ENCODE data around the gene MRAP.

The MRAP gene

DNA sequence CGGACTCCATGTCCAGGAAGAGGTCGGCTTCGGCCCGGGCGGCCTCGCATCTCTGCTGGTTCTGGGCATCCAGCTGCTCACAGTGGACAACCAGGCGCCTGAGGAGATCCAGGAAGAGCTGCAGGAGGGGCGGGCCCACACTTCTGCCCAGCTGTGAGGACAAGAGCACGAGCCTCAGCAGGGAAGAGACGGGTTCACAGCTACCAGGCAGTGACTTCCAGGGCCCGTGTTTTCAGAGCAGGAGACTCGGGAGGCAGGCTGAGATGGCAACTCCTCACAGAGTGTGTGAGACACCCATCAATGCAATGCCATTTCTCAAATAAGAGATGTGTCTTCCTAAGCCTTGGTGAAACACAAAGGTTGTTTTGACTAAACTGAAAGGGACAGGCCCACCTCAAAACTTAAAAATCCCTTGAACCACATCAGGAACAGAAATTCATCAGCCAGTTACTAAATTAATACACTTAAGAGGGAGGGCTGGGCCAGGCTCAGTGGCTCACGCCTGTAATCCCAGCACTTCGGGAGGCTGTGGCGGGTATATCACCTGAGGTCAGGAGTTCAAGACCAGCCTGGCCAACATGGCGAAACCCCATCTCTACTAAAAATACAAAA is 50.8 kb downstream of the MRAP start:
- DNase-seq (ENCODE audit: low read depth in 3 of 3) = no peak

DNA sequence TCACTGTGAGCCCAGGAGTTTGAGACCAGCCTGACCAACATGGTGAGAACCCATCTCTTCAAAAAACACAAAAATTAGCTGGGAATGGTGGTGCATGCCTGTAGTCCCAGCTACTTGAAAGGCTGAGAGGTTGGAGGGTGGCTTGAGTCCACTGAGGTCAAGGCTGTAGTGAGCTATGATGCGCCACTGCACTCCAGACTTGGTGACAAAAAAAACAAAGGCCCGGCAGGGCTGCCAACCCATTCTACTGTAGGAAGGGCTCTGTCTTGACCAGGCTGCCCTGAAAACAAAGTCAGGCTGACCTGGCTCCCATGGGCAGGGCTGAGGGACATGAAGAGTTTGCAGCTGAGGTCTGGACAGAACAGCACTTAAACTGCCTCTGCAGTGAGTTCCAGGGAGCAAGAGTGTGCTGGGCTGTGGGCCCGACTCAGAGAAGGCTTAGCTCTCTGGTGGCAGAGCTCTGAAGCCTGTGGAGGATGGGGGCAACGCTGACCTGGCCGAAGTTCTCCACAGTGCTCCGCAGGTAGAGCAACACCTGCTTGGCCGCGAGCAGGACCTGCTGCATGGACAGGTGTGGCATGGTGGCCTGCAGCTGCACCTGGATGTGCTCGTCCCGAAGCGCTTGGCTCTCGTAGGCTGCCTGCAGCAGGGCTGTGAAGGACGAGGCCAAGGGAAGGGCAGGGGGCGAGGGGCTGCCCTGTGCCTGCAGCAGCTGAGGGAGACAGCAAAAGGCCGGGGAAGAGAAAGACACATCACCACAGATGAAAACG is 51.7 kb downstream of the MRAP start:
- no peak for DNase-seq (ENCODE audit: low read depth in 3 of 3)

DNA sequence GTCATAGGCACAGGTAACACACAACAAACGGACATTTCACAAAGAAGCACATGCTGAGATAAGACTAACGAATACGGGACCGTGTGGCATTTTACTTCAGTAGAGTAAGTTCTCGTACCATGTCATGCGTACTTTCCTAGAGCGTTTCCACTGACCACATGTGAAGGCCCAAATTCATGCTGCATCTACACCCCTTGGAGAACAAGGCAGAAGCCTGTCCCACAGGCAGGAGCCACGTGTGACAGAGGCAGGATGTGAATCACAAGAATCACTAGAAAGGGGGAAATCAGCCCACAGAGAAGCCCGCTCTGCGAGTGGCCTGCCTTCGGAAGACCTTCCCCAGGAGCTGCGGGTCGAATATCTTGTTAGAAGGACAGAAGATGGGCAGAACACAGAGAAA is 52.3 kb downstream of the MRAP start:
- no peak for DNase-seq (ENCODE audit: low read depth in 3 of 3)

DNA sequence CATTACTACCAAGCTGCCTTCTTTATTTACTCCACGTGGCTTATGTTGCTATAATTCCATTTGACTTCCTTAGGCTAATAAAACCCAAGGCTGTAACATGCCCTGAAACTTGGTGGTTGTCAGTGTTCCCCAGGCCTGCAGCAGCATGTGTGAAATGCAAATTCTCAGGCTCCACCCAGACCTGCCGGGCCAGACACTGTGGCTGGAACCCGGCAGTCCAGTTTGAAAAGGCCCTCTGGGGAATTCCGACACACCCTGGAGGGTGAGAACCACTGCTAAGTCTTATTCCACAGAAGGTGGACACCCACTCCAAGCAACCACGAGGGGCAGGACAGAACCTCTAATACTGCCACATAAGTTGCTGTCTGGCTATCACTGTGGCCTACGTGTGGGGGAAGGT is 52.8 kb downstream of the MRAP start:
- DNase-seq (ENCODE audit: low read depth in 3 of 3) = no peak

DNA sequence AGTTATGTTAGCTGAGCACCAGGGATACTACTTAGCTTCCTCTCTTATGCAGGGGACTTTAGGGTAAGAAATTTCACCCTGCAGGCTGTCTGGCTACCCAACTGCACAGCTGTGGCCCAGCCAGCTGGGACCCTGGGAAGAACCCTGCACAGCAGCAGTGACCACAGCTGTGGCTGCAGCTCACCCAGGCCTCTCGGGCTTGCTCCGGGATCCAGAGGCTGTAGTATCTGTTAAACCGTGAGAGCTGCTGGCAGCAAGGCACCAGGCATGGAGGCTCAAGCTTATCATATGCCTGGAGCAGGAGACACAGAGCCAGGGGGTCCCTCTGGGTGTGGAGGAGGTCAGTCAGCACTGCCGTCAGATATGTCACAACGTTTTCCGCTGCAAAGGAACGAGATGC is 53.9 kb downstream of the MRAP start:
- no peak for DNase-seq (ENCODE audit: low read depth in 3 of 3)

DNA sequence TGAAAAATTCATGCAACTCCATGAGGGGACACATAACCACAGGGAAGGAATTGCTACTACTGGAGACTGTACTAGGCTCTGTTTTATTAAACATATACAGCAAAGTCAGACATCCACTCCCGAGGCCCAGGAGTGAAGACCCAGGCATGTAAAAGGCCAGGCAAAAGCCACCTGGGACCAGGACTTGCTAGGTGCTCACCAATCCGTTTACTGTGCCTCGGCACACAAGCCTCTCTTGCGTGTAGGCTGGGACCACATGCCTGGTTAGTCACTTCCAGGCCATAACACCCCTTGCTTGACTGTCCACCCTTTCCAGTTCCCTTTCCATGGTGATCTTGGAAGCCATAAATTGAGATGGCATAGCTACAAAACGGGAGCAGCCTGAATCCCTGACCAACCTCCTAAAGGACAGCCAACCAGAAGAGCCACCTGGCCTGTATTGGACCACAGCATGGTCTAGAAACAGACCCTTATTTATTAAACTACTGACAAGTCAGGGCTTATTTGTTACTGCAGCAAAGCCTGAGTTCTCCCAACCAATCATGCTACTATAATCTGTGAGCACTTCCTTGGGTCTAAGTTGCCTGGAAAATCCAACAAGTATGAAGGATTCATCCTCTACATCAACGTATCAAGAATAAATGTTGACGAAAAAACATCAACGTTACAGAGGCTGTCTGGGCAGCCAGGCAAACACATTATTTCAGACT is 54.5 kb downstream of the MRAP start:
- no peak for DNase-seq (ENCODE audit: low read depth in 3 of 3)

DNA sequence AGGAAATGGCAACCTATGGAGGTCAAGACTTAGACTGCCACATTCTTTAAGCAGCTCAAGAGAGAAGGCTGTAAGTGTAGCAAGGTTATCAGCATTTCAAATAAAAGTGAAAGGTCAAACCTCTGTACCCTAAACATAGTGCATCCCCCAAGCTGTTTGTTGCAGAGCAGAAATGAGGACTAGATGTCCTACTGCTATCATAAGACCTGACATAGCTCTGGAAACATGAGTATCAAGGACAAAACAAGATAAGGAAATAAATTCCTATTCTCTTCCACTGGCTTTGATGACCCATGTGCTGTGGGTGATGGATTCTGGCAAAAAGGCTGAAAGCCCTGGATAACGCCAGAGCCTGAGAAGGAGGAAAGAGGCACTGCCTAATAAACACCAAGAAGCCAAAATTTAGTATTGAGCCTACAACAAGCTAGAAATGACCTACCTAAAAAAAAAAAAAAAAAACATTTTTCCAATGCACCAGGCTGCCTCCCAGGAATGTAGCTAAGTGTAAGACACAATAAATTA is 58.3 kb downstream of the MRAP start:
- DNase-seq (ENCODE audit: low read depth in 3 of 3) = no peak

DNA sequence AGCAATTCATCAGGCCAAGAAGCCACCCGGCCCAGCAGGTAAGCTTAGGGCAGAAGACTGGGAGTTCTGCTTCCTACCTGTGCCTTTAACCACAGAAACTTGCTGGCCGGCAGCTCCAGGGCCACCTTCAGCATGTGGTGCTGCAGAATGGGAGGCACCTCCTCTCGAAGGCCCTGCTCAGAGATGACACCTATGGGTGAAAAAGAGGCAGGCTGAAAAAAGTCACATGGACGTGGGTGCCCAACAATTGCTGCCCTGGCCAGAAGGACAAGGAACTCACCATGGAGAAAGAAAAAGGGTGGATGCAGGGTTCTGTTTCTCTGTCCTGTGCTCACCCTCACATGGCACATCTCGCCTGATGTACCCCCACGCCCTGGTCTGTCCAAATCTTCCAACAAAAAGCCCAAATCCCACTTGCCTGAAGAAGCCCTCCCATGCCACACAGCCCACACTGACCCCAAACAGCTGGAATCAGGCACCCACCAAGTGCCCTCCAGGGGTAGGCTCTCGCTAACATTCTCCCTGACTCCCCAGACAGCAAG is 61.1 kb downstream of the MRAP start:
- no peak for DNase-seq (ENCODE audit: low read depth in 3 of 3)

DNA sequence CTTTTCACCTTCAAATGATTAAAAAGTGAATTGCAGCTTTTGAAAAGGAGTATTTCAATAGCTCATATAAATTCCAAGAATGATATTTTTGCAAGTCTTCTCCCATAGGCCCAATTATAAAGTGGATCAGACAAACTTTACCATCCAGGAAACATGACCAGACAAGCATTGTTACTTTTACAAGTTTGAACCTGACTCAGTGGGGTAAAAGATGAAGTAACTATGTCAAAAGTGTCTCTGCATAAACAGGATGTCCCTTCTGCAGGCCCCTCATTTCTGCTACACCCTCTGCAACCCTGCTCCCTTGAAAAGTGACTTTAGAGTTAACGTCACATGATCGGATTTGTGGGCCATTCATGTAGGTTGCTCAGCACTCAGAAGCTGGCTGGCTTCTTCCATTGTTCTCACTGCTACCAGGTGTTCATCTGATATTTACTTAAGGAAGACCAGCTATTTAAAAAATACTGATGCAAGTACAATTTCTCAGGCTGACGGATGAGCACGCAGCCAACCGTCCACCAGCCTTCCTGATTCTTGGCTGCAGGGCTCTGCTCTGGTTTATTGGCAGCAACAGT is 61.8 kb downstream of the MRAP start:
- DNase-seq (ENCODE audit: low read depth in 3 of 3) = no peak
